Stomach (tissue), 4 donors: ENCODE results near the gene OPRL1.

Source experiments
- EP300 ChIP-seq: sonication (generic); formaldehyde crosslinking; IDR thresholded peaks from one replicate; pipeline ENCODE4 v1.6.1; 2017; ENCODE audit warnings: antibody characterized with exemption
- POLR2A ChIP-seq, 4 donors: fragments of 450-650 bp; IDR thresholded peaks; one replicate each; pipeline ENCODE4 v1.6.1; 2016; ENCODE audit warnings: antibody characterized with exemption in 4 of 4, control low read depth in 2 of 4, mild to moderate bottlenecking in 1 of 4, moderate library complexity in 1 of 4
- POLR2AphosphoS5 ChIP-seq, 3 donors: sonication (generic); formaldehyde crosslinking; IDR thresholded peaks; one replicate each; pipeline ENCODE4 v1.6.1; 2016; ENCODE audit warnings: antibody characterized with exemption in 3 of 3
- TF ChIP-seq, protein P1 (sequence below), 7 experiments: fragments of 450-650 bp in 4 of 7; fragments of 200-600 bp in 3 of 7; sonication (generic) in 3 of 7; IDR thresholded peaks; one replicate each; pipeline ENCODE4 v1.5.1; 2016 to 2019; ENCODE audit warnings: antibody characterized with exemption in 7 of 7, control low read depth in 2 of 7, mild to moderate bottlenecking in 1 of 7

DNA sequence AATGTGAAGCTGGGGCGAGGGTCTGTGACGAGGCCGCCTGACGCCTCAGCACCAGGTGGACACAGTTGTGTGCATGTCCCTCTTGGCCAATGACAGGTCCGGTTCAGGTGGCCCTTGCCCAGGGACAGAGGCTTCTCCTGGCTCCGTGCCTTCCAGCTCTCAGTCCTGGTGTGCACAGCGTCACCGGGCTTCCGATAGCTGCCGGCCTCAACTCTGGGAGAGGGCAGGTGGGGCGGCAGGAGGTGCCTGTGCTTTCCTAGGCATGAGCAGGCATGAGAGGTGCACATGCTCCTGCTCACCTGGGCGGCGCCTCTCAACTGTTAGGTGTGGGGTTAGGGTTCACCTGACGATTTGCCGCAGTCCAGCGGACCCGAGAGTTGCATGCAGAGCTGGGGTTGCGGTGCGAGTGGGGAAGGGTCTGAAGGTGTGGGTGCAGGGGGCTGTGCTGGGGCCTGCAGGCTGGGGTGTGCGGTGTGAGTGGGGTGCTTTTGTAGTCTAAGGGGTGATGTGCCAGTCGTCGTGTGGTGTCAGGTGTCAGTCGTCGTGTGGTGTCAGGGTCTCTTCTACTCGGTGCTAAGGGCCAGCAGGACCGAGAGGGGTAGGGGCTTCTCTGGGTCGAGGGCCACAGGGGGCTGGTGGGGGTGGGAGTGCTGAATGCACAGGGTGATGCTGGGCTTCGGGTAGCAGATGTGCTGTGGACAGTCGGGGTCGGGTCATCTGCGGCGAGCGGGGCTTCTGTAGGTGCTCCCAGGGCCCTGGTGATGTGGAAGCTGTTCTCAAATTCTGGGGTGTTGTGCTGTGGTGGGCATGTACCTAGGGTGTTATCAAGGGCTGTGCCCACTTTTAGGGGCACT is 26.7 kb upstream of the OPRL1 start:
- TF ChIP-seq, protein P1, sequence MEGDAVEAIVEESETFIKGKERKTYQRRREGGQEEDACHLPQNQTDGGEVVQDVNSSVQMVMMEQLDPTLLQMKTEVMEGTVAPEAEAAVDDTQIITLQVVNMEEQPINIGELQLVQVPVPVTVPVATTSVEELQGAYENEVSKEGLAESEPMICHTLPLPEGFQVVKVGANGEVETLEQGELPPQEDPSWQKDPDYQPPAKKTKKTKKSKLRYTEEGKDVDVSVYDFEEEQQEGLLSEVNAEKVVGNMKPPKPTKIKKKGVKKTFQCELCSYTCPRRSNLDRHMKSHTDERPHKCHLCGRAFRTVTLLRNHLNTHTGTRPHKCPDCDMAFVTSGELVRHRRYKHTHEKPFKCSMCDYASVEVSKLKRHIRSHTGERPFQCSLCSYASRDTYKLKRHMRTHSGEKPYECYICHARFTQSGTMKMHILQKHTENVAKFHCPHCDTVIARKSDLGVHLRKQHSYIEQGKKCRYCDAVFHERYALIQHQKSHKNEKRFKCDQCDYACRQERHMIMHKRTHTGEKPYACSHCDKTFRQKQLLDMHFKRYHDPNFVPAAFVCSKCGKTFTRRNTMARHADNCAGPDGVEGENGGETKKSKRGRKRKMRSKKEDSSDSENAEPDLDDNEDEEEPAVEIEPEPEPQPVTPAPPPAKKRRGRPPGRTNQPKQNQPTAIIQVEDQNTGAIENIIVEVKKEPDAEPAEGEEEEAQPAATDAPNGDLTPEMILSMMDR (IDR thresholded peaks at IDR 0.05) = no peak
- TF ChIP-seq POLR2A (IDR thresholded peaks at IDR 0.05) (no peak), POLR2AphosphoS5 (IDR thresholded peaks at IDR 0.05) (no peak), EP300 (no peak)
